Epithelial cell of esophagus (primary cell): ENCODE data around the gene DNM2.
"Not testable (repeated sequence)": the region's sequence is repeated elsewhere in the genome, so short reads cannot be mapped to it uniquely, and the experiment has no call there.

ENCODE experiments used
- DNase-seq: peaks from one replicate; pipeline ENCODE4 v3.0.0; 2010; ENCODE audit warnings: low read depth
- H3K4me3 ChIP-seq: 2 replicates; pipeline ENCODE4 v1.5.1; 2011; ENCODE audit warnings: mild to moderate bottlenecking, low read length, control low read depth
- CTCF ChIP-seq: IDR thresholded peaks from 2 replicates; pipeline ENCODE4 v1.5.1; 2011; ENCODE audit warnings: low read depth, mild to moderate bottlenecking, low read length, control low read depth, inconsistent platforms; ENCODE audit not compliant: insufficient read depth; ENCODE audit errors: missing control alignments

Gene DNM2

GRCh38 chr19:10872546-10873107, 154.7 kb downstream of the DNM2 start:
- no peak for DNase-seq
- H3K4me3 ChIP-seq = peak overlapping the region; percentile 83
- TF ChIP-seq CTCF = no peak

- no peak for DNase-seq
- no peak for TF ChIP-seq CTCF
These were observed 156.1 kb downstream of the DNM2 start for GRCh38 chr19:10874024-10874423.

DNA sequence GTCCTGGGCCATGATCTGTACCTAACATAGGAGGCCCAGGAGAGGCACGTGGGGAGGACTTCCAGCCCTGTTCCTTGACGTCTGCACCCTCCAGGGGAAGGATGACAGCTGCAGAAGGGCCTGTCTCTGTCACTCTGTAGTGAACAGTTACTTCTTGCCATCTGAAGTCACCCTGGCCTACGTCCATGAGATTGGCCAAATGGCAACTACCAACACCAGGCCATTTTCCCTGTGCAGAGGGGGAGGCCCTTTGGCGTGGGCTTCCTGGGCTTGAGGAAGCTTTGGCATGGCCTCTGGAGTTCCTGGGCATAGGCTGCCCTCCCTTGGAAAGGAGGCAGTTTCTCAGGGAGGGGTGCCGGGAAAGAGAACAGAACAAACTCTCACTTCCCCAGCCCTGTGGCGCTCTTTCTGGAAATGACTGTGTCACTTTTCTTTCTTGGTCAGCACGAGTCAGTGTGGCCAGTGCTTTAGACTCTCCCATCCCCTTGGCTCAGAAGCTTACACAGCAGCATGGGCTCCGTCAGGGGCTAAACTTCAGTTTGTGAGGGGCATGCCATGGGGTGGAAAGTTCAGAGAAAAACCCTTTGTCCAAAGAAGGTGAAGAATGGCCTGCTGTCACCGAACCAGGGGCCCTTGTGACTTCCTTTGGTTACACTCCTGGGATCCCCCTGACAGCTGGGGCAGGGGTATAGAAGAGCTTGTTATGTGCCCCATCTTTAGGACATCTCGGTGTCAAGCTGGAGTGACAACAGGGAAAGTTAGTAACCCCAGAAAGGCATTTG, 158.8 kb downstream of the DNM2 start:
- no peak for TF ChIP-seq CTCF
- H3K4me3 ChIP-seq = no peak overlapping the region
- no peak for DNase-seq

More at GRCh38 chr19:10874024-10874423, 156.1 kb downstream of the DNM2 start:
- no peak overlapping the region for H3K4me3 ChIP-seq

GRCh38 chr19:10877608-10878007, 159.7 kb downstream of the DNM2 start:
- not testable (repeated sequence) for H3K4me3 ChIP-seq, DNase-seq

DNA sequence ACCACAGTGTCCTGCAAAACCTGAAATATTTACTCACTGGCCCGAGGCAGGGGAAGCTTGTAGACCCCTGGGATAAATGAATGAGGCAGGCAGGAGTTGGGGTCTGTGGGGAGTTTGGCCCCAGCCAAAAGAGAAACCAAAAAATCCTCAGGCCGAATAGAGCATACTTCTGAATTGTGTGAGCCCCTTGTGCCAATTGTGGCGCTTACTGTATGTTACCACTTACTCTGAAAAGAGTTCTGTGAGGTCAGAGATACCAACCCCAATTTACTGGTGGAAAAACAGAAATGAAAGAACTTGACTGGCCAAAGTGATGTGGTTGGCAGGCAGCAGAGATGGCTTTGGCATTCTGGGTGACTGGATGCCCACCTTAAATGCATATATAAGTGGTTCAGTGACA, 160.4 kb downstream of the DNM2 start:
- DNase-seq = no peak
- no peak for TF ChIP-seq CTCF
- H3K4me3 ChIP-seq = no peak overlapping the region
